Hepatocyte (in vitro differentiated cells): ENCODE measurements around the gene PAPPA2. TPM values are rescaled to one million over a fixed set of nuclear protein-coding genes. Genes with fewer than 3 reads are reported as not detected.

Experiments
- DNase-seq: peaks from one replicate; pipeline ENCODE4 v3.0.0-alpha.2; 2016; ENCODE audit warnings: low spot score
- H2AFZ ChIP-seq: fragments of 200-600 bp; sonication (generic); 2 replicates; pipeline ENCODE4 v1.6.0; 2016; ENCODE audit warnings: antibody characterized with exemption, mild to moderate bottlenecking
- H3K27ac ChIP-seq: fragments of 200-600 bp; sonication (generic); 2 replicates; pipeline ENCODE4 v1.5.1; 2016; ENCODE audit warnings: mild to moderate bottlenecking
- H3K27me3 ChIP-seq: fragments of 200-600 bp; sonication (generic); 2 replicates; pipeline ENCODE4 v1.6.1; 2016
- H3K36me3 ChIP-seq: fragments of 200-600 bp; sonication (generic); replicated peaks from 2 replicates; pipeline ENCODE4 v1.5.1; 2016; ENCODE audit warnings: low read depth; ENCODE audit not compliant: insufficient read depth
- H3K4me1 ChIP-seq: fragments of 200-600 bp; sonication (generic); 2 replicates; pipeline ENCODE4 v1.5.1; 2016; ENCODE audit warnings: mild to moderate bottlenecking, moderate library complexity; ENCODE audit not compliant: insufficient read depth
- H3K4me2 ChIP-seq: fragments of 200-600 bp; sonication (generic); 2 replicates; pipeline ENCODE4 v1.6.0; 2016
- H3K4me3 ChIP-seq: fragments of 200-600 bp; sonication (generic); 2 replicates; pipeline ENCODE4 v1.5.1; 2016; ENCODE audit warnings: mild to moderate bottlenecking
- H3K79me2 ChIP-seq: fragments of 200-600 bp; sonication (generic); 2 replicates; pipeline ENCODE4 v1.6.0; 2017; ENCODE audit warnings: mild to moderate bottlenecking
- H3K9me2 ChIP-seq: fragments of 200-600 bp; sonication (generic); replicated peaks from 2 replicates; pipeline ENCODE4 v1.6.0; 2017; ENCODE audit warnings: mild to moderate bottlenecking; ENCODE audit not compliant: insufficient read depth
- H3K9me3 ChIP-seq: fragments of 200-600 bp; sonication (generic); 2 replicates; pipeline ENCODE4 v1.5.1; 2016; ENCODE audit warnings: low read depth, mild to moderate bottlenecking
- H4K20me1 ChIP-seq: fragments of 200-600 bp; sonication (generic); 2 replicates; pipeline ENCODE4 v1.6.0; 2016; ENCODE audit warnings: mild to moderate bottlenecking; ENCODE audit not compliant: insufficient read depth, poor library complexity, severe bottlenecking
- CTCF ChIP-seq: fragments of 200-600 bp; sonication (generic); IDR thresholded peaks from 2 replicates; pipeline ENCODE4 v1.5.1; 2016; ENCODE audit warnings: antibody characterized with exemption, mild to moderate bottlenecking; ENCODE audit not compliant: poor library complexity
- EZH2 ChIP-seq: fragments of 200-600 bp; sonication (generic); IDR thresholded peaks from 2 replicates; pipeline ENCODE4 v1.6.1; 2016; ENCODE audit warnings: antibody characterized with exemption, mild to moderate bottlenecking, borderline replicate concordance
- EZH2phosphoT487 ChIP-seq: fragments of 200-600 bp; sonication (generic); IDR thresholded peaks from one replicate; pipeline ENCODE4 v1.6.1; 2018; ENCODE audit warnings: antibody characterized with exemption, mild to moderate bottlenecking, low read depth, moderate library complexity; ENCODE audit not compliant: unreplicated experiment, severe bottlenecking
- WGBS: methylation state at CpG from one replicate; pipeline ENCODE4 v1.1.6; 2016; ENCODE audit warnings: low lambda C conversion rate; ENCODE audit errors: missing lambda C conversion rate; 5-methylcytosine and 5-hydroxymethylcytosine counted together
- polyA plus RNA-seq: library from polyadenylated mRNA; unstranded; fragments of >200 nt; fragmentation: Nextera tagmentation; extraction: Ambion mirVana; gene quantifications from 2 replicates; pipeline ENCODE4 v1.2.1, GENCODE V29; 2016
- total RNA-seq: library from RNA; depleted of rRNA; stranded (reverse); fragments of >200 nt; gene quantifications from 2 replicates; pipeline ENCODE4 v1.2.3, GENCODE V29; 2014

The PAPPA2 gene
- total and polyA plus RNA-seq, 2 experiments from 2014 or later: 1.9 to 2.6 TPM

GRCh38 chr1:176802316-176802715, 339.3 kb downstream of the PAPPA2 start:
- Histone ChIP-seq H3K4me1 (no peaks in the 10 kb centered on the region), H4K20me1 (no peaks in the 10 kb centered on the region), H3K27me3 (no peaks in the 10 kb centered on the region), H3K9me3 (no peaks in the 10 kb centered on the region), H2AFZ (no peak overlapping the region), H3K27ac (no peak overlapping the region), H3K79me2 (no peaks in the 10 kb centered on the region), H3K4me2 (no peak overlapping the region), H3K4me3 (no peak overlapping the region), H3K36me3 (no peaks in the 10 kb centered on the region), H3K9me2 (no peaks in the 10 kb centered on the region)
- TF ChIP-seq CTCF (no peak), EZH2 (no peak)
- 69% methylated on average over 2 of the region's 2 CpGs for WGBS
- no peak for DNase-seq

GRCh38 chr1:176803042-176803441, 340.1 kb downstream of the PAPPA2 start:
- TF ChIP-seq CTCF: no peak
- no peak for TF ChIP-seq EZH2
- TF ChIP-seq EZH2phosphoT487: no peak
- Histone ChIP-seq H3K27me3 (no peaks in the 10 kb centered on the region), H3K4me2 (no peak overlapping the region), H4K20me1 (no peaks in the 10 kb centered on the region), H3K27ac (no peak overlapping the region), H3K9me3 (no peaks in the 10 kb centered on the region), H2AFZ (no peak overlapping the region), H3K36me3 (no peaks in the 10 kb centered on the region), H3K4me1 (no peaks in the 10 kb centered on the region), H3K4me3 (no peak overlapping the region), H3K9me2 (no peaks in the 10 kb centered on the region), H3K79me2 (no peaks in the 10 kb centered on the region)
- WGBS: 64% methylated on average over 5 of the region's 5 CpGs
- DNase-seq: no peak

GRCh38 chr1:176803596-176803995, 340.6 kb downstream of the PAPPA2 start:
- Histone ChIP-seq H3K27me3 (no peaks in the 10 kb centered on the region), H3K9me2 (no peaks in the 10 kb centered on the region), H4K20me1 (no peaks in the 10 kb centered on the region), H3K27ac (no peak overlapping the region), H3K9me3 (no peaks in the 10 kb centered on the region), H3K36me3 (no peaks in the 10 kb centered on the region), H3K4me1 (no peaks in the 10 kb centered on the region), H3K4me3 (no peak overlapping the region), H3K79me2 (no peaks in the 10 kb centered on the region), H2AFZ (no peak overlapping the region), H3K4me2 (no peak overlapping the region)
- TF ChIP-seq EZH2 (no peak), EZH2phosphoT487 (no peak), CTCF (no peak)
- no peak for DNase-seq

- DNase-seq: no peak
- H3K27me3 ChIP-seq: no peaks in the 10 kb centered on the region
- no peak overlapping the region for H2AFZ ChIP-seq
- no peaks in the 10 kb centered on the region for H3K79me2 ChIP-seq
- H3K9me3 ChIP-seq: no peaks in the 10 kb centered on the region
- no peaks in the 10 kb centered on the region for H3K4me1 ChIP-seq
- TF ChIP-seq CTCF (no peak), EZH2phosphoT487 (no peak), EZH2 (no peak)
- no peak overlapping the region for H3K4me2 ChIP-seq
- no peak overlapping the region for H3K4me3 ChIP-seq
- no peaks in the 10 kb centered on the region for H4K20me1 ChIP-seq
- H3K27ac ChIP-seq: no peak overlapping the region
- no peaks in the 10 kb centered on the region for H3K9me2 ChIP-seq
- no peaks in the 10 kb centered on the region for H3K36me3 ChIP-seq
- 83% methylated on average over 2 of the region's 2 CpGs for WGBS
Observed at GRCh38 chr1:176809292-176809691, 346.3 kb downstream of the PAPPA2 start.
